K562 (cell line): Measurements from ENCODE around the gene TMEFF1. TPM values are rescaled to one million over a fixed set of nuclear protein-coding genes. Genes with fewer than 3 reads are reported as not detected.

Source experiments
- ATAC-seq: fragments of 200-7000 bp; cut with Tn5 transposase; 3 replicates; pipeline ENCODE4 v1.9.1; 2020; ENCODE audit warnings: moderate library complexity
- BruUV-seq: library from RNA; stranded (reverse); fragments of 400-500 nt; replicated peaks from 2 replicates; lab custom pipeline; 2021; lab: Mats Ljungman, UMichigan
- CTCF ChIA-PET: fragments of 300-600 bp; formaldehyde crosslinking; extraction: SDS; loops from one replicate; lab custom pipeline; 2021; ENCODE audit warnings: low intra/inter-chr PET ratio; lab: Yijun Ruan, JAX
- POLR2A ChIA-PET: fragments of 300-600, 350-650 bp; sonication (Branson Sonifier 250); formaldehyde crosslinking; extraction: SDS; loops from one replicate; lab custom pipeline; 2021; ENCODE audit warnings: antibody characterized with exemption, inconsistent platforms; lab: Yijun Ruan, JAX
- DNase-seq, 4 experiments: peaks; one replicate each; pipeline versions ENCODE4 v3.0.0 to v3.0.0-alpha.2; 2011 to 2018; ENCODE audit warnings: low spot score in 3 of 4, mixed read lengths in 3 of 4; ENCODE audit errors: extremely low read depth in 1 of 4
- FAIRE-seq: peaks from 2 replicates; lab custom pipeline; 2011; peaks lifted over from hg19 to GRCh38; lab: Jason Lieb, UNC
- H2AFZ ChIP-seq: 2 replicates; pipeline ENCODE4 v1.6.0; 2011; ENCODE audit warnings: low read depth, low read length, control low read depth, inconsistent platforms
- H3K27ac ChIP-seq: fragments of 200-600 bp; 3 replicates; pipeline ENCODE4 v1.8.0; 2011; ENCODE audit warnings: low read depth, mild to moderate bottlenecking, control low read depth, inconsistent platforms, low read length, moderate library complexity, mixed read lengths; ENCODE audit errors: extremely low read depth
- H3K27me3 ChIP-seq, 2 experiments: fragments of 300-600 bp in 1 of 2; 2 replicates in 1 of 2; 3 replicates in 1 of 2; pipeline versions ENCODE4 v1.6.0 to v1.8.0; 2011; ENCODE audit warnings: inconsistent platforms in 2 of 2, low read length in 2 of 2, mild to moderate bottlenecking in 1 of 2, mixed read lengths in 1 of 2, moderate library complexity in 1 of 2; ENCODE audit not compliant: control insufficient read depth in 2 of 2, insufficient read depth in 2 of 2
- H3K36me3 ChIP-seq: fragments of 300-600 bp; 3 replicates; pipeline ENCODE4 v1.8.0; 2011; ENCODE audit warnings: mild to moderate bottlenecking, low read length, inconsistent platforms; ENCODE audit not compliant: control insufficient read depth, insufficient read depth
- H3K4me1 ChIP-seq, 2 experiments: fragments of 200-600 bp in 1 of 2; replicated peaks in 1 of 2; 2 replicates in 1 of 2; 3 replicates in 1 of 2; pipeline versions ENCODE4 v1.5.1 to v1.8.0; 2011; ENCODE audit warnings: inconsistent platforms in 2 of 2, low read length in 2 of 2, mild to moderate bottlenecking in 1 of 2, mixed read lengths in 1 of 2, moderate library complexity in 1 of 2; ENCODE audit not compliant: control insufficient read depth in 2 of 2, insufficient read depth in 2 of 2
- H3K4me2 ChIP-seq: 2 replicates; pipeline ENCODE4 v1.6.1; 2011; ENCODE audit warnings: low read length, control low read depth, inconsistent platforms, mixed read lengths; ENCODE audit not compliant: insufficient read depth
- H3K4me3 ChIP-seq: fragments of 200-600 bp; sonication (generic), shearing (Covaris generic); 2 replicates; pipeline ENCODE4 v1.5.1; 2016; ENCODE audit warnings: control low read depth, inconsistent platforms
- H3K79me2 ChIP-seq: fragments of 200-600 bp; 3 replicates; pipeline ENCODE4 v1.8.0; 2011; ENCODE audit warnings: low read length, inconsistent platforms; ENCODE audit not compliant: control insufficient read depth, insufficient read depth
- H3K9ac ChIP-seq, 2 experiments: 2 replicates each; pipeline versions ENCODE4 v1.6.0 to v1.6.1; 2011; ENCODE audit warnings: low read depth in 2 of 2, low read length in 2 of 2, control low read depth in 1 of 2, inconsistent platforms in 1 of 2, mild to moderate bottlenecking in 1 of 2, mixed read lengths in 1 of 2; ENCODE audit not compliant: insufficient read depth in 1 of 2
- H3K9me1 ChIP-seq: one replicate; pipeline ENCODE4 v1.6.0; 2011; ENCODE audit warnings: inconsistent platforms, mild to moderate bottlenecking, low read length, moderate library complexity; ENCODE audit not compliant: control insufficient read depth, insufficient read depth
- H3K9me3 ChIP-seq: replicated peaks from 2 replicates; pipeline ENCODE4 v1.5.1; 2011; ENCODE audit warnings: low read depth, low read length, inconsistent platforms; ENCODE audit not compliant: control insufficient read depth, insufficient read depth
- H4K20me1 ChIP-seq: replicated peaks from 2 replicates; pipeline ENCODE4 v1.6.1; 2011; ENCODE audit warnings: low read length, inconsistent platforms, mixed read lengths; ENCODE audit not compliant: control insufficient read depth, insufficient read depth
- DEAF1 ChIP-seq: fragments of 450-650 bp; formaldehyde crosslinking; IDR thresholded peaks from 2 replicates; pipeline ENCODE4 v1.4.0; 2020; ENCODE audit warnings: mild to moderate bottlenecking, moderate library complexity
- ILK ChIP-seq: fragments of 450-650 bp; IDR thresholded peaks from 2 replicates; pipeline ENCODE4 v1.6.1; 2016; ENCODE audit warnings: missing genetic modification characterization, low read depth, mild to moderate bottlenecking, missing compliant biosample characterization, moderate library complexity, borderline replicate concordance
- MTA2 ChIP-seq: fragments of 450-650 bp; IDR thresholded peaks from 2 replicates; pipeline ENCODE4 v1.6.1; 2016; ENCODE audit warnings: low read depth
- MYBL2 ChIP-seq, 2 experiments: fragments of 450-650 bp in 1 of 2; sonication (generic) in 1 of 2; formaldehyde crosslinking in 1 of 2; IDR thresholded peaks; 2 replicates each; pipeline versions ENCODE4 v1.6.1 to v1.8.1; 2017 to 2022; ENCODE audit warnings: borderline replicate concordance in 1 of 2, inconsistent platforms in 1 of 2, low read depth in 1 of 2, mild to moderate bottlenecking in 1 of 2, missing genetic modification reagents in 1 of 2, moderate library complexity in 1 of 2
- NR4A1 ChIP-seq, 2 experiments: fragments of 250-450 bp in 1 of 2; fragments of 450-650 bp in 1 of 2; sonication (Bioruptor Pico) in 1 of 2; IDR thresholded peaks; 2 replicates each; pipeline versions ENCODE4 v1.4.0 to v1.6.1; 2016 to 2020; ENCODE audit warnings: mild to moderate bottlenecking in 2 of 2, missing compliant biosample characterization in 1 of 2, missing genetic modification characterization in 1 of 2, moderate library complexity in 1 of 2
- PHB ChIP-seq: fragments of 250-450 bp; sonication (Bioruptor Pico); IDR thresholded peaks from 2 replicates; pipeline ENCODE4 v1.5.0; 2021
- RAD21 ChIP-seq, 2 experiments: fragments of 250-450 bp in 1 of 2; fragments of 450-650 bp in 1 of 2; sonication (Bioruptor Pico) in 1 of 2; formaldehyde crosslinking in 1 of 2; IDR thresholded peaks in 1 of 2; conservative IDR thresholded peaks in 1 of 2; 2 replicates each; pipeline versions ENCODE4 v1.4.0 to v1.8.0; 2020 to 2022; ENCODE audit warnings: mild to moderate bottlenecking in 2 of 2, moderate library complexity in 1 of 2
- SMC3 ChIP-seq: conservative IDR thresholded peaks from 2 replicates; pipeline ENCODE4 v1.6.1; 2011; ENCODE audit warnings: low read depth, low read length, improper control_type of control experiment; ENCODE audit not compliant: insufficient read depth
- STAG1 ChIP-seq: sonication (generic); formaldehyde crosslinking; IDR thresholded peaks from 2 replicates; pipeline ENCODE4 v1.5.0; 2020; ENCODE audit warnings: missing genetic modification reagents, borderline replicate concordance
- TAF15 ChIP-seq: fragments of 200-400 bp; formaldehyde crosslinking; IDR thresholded peaks from 2 replicates; pipeline ENCODE4 v1.6.1; 2017; ENCODE audit warnings: mild to moderate bottlenecking, low read depth, low read length, moderate library complexity
- USF1 ChIP-seq: sonication (generic); formaldehyde crosslinking; IDR thresholded peaks from 2 replicates; pipeline ENCODE4 v1.9.0; 2022; ENCODE audit warnings: mild to moderate bottlenecking, missing genetic modification reagents
- ZKSCAN8 ChIP-seq: fragments of 200-800 bp; sonication (Bioruptor generic); IDR thresholded peaks from 2 replicates; pipeline ENCODE4 v1.6.1; 2016; ENCODE audit warnings: missing genetic modification characterization, missing compliant biosample characterization
- WGBS: fragments of 100-300 bp; shearing (Covaris generic); methylation state at CpG from one replicate; pipeline ENCODE4 v1.1.6; 2016; ENCODE audit warnings: low coverage, mixed read lengths; ENCODE audit not compliant: insufficient coverage; ENCODE audit errors: missing lambda C conversion rate; 5-methylcytosine and 5-hydroxymethylcytosine counted together
- in situ Hi-C: fragments of 300-500 bp; cut with MboI; formaldehyde crosslinking; loops from 4 replicates; pipeline ENCODE4 v1.15.0; 2018; ENCODE audit warnings: inconsistent platforms, mixed read lengths
- intact Hi-C: fragments of 100-400 bp; cut with micrococcal nuclease; formaldehyde crosslinking; loops from 2 replicates; pipeline ENCODE4 v1.14.2; 2022
- polyA plus RNA-seq, 8 experiments: library from polyadenylated mRNA; depleted of rRNA in 4 of 8; stranded (reverse) in 5 of 8; unstranded in 3 of 8; fragments of >200 nt; fragmentation: Nextera tagmentation in 2 of 8; fragmentation: Illumina TruSeq in 1 of 8; extraction: Ambion mirVana in 2 of 8; extraction: Trizol in 1 of 8; gene quantifications; 2 replicates each; pipeline versions ENCODE4 v1.2.1 to v1.2.3, GENCODE V29; 2011 to 2014; ENCODE audit warnings: inconsistent platforms in 1 of 8, missing spikeins in 1 of 8
- total RNA-seq, 7 experiments: library from RNA; depleted of rRNA in 6 of 7; stranded (reverse); fragments of >200 nt in 6 of 7; fragmentation: Illumina TruSeq in 2 of 7; extraction: Trizol in 2 of 7; gene quantifications; 2 replicates each; pipeline versions ENCODE4 v1.2.1 to v1.2.3, GENCODE V29; 2011 to 2021; ENCODE audit warnings: low replicate concordance in 1 of 7

TMEFF1 gene
- total and polyA plus RNA-seq, 9 of the 15 experiments (the other 6 are each of a cell fraction or from before 2014, with no cell fraction given): 0.07 to 1.1 (median 0.28) TPM; not detected in 2

DNA sequence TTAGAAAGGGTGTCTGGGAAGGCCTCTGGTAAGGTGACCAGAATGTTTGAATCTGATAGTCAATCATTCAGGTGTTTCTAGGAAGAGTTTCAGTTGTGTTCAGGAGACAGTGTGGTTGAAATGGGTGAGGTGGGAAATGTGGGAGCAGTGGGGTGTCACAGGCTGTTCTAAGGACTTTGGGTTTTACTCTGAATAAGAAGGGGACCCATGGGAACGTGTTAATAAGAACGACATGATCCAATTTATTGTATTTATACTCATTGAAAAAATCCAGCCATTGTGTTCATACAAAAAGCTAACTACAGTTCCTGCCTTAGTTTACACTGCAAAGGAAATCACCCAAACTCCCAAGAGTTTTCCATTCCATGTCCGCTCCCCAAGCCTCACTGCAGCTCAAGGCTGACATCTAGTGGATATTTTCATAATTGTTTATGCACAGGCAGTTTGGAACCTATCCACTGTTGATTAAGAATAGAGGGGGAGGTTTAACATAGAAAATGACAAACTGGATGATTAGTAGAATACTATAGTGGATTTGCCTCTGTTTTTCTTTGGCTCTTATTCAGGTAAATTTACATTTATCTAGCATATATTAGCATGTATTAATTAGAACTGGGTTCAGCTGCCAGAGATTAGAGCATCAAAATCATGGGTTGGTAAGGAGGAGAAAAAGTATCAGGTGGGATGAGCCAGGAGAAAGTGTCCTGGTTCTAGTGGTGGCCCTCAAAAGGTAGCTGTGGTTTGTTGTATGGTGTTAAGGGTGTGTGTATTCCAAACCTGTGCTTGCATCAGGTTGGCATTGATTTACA lies 122.6 kb downstream of the TMEFF1 start:
- ChIA-PET CTCF (interaction anchor here (0.8 to 1.6 kb wide), 5 partner anchors 12 to 935 kb away, joined by 3 to 11 read pairs (median 3); no protein-coding TSS in a partner anchor), POLR2A (interaction anchor here (1.0 kb wide), 1 partner anchor 244 kb away, joined by 3 read pairs; no protein-coding TSS in a partner anchor)
- DNase-seq (peak; percentile 52 to 74 (median 58)), FAIRE-seq (peak; percentile 90), ATAC-seq (peak; percentile 77)
- Histone ChIP-seq H4K20me1 (no peaks in the 10 kb centered on the region), H3K36me3 (no peaks in the 10 kb centered on the region), H3K27me3 (peaks cover 0 to 5% of the 10 kb centered on the region in 2 experiments; a peak in 1 of 5 replicates), H3K9ac (no peak overlapping the region), H3K9me1 (no peaks in the 10 kb centered on the region), H3K9me3 (no peaks in the 10 kb centered on the region), H3K4me3 (no peak overlapping the region), H3K4me1 (peaks cover 2 to 6% of the 10 kb centered on the region in 2 experiments; a peak in 3 of 5 replicates), H3K27ac (no peak overlapping the region), H3K4me2 (no peak overlapping the region), H2AFZ (peak overlapping the region; percentile 0; the same call in 1 of the 2 replicates), H3K79me2 (no peaks in the 10 kb centered on the region)
- in situ Hi-C loops: loop anchor here (25.0 kb wide), 2 partner anchors 258 to 558 kb away; no protein-coding TSS in a partner anchor
- no TSS peak for BruUV-seq
- intact Hi-C loops: loop anchor here (1.0 to 10.0 kb wide), 9 partner anchors 90 to 1413 kb away; partner anchors contain the start of gene MSANTD3
- WGBS: 10% methylated on average over 3 of the region's 3 CpGs
- TF ChIP-seq MYBL2 (IDR thresholded peaks at IDR 0.05; ENCODE audit: low read depth) (no peak), MYBL2 (CRISPR knock-in tag; IDR thresholded peaks at IDR 0.05; ENCODE audit: borderline replicate concordance) (no peak), STAG1 (peak; percentile 82; the same call in 1 of the 2 replicates), DEAF1 (CRISPR knock-in tag) (peak; percentile 96), RAD21 (CRISPR knock-in tag; conservative IDR thresholded peaks at IDR 0.05 in 1 of 2, IDR thresholded peaks at IDR 0.05 in 1 of 2) (peak; percentile 97), USF1 (no peak), ILK (tag) (no peak), SMC3 (peak; percentile 70; the same call in 1 of the 2 replicates), MTA2 (no peak), ZKSCAN8 (CRISPR knock-in tag) (no peak), NR4A1 (CRISPR knock-in tag; IDR thresholded peaks at IDR 0.05) (no peak), NR4A1 (tag; IDR thresholded peaks at IDR 0.05) (no peak), PHB (CRISPR knock-in tag) (no peak), TAF15 (no peak)
